ENCODE data around the gene STH.

- TF ChIP-seq CTCF (conservative IDR thresholded peaks at IDR 0.05; ENCODE audit: low read depth, low read length) (no peak), CHD1 (IDR thresholded peaks at IDR 0.05; ENCODE audit: low read depth, low read length) (no peak), MXI1 (IDR thresholded peaks at IDR 0.05; ENCODE audit: borderline replicate concordance, low read depth, low read length) (no peak), RAD21 (IDR thresholded peaks at IDR 0.05; ENCODE audit: low read length) (no peak), POLR2A (IDR thresholded peaks at IDR 0.05; ENCODE audit: low read depth, low read length) (no peak)
Observed at GRCh38 chr17:46032909-46033308, 33.9 kb downstream of the STH start.

Measured in IMR-90 (cell line).